Measurements from ENCODE around the gene PTF1A.

Gene PTF1A

DNA sequence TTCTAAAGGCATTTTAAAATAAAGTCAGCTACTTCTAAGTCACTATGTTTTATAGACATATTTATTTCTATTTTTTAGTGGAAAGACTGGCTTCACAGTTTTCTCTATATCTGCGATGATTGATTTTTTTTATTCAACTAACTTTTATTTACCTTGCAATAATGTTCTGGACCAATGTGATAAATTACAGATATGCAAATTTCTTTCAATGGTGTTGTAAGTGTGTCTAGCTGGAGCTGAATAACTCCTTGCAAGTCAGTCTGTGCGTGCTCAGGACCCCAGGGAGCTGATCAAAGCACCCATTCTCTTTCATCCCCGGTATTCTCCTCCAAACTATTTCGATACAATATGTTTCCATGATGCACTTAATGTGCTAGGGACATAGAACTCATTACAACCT lies 9.7 kb downstream of the PTF1A start:
- no peaks in the 10 kb centered on the region for H3K4me1 ChIP-seq (ENCODE audit: low read length)
- H3K4me3 ChIP-seq (ENCODE audit: low read length), result no peak overlapping the region

DNA sequence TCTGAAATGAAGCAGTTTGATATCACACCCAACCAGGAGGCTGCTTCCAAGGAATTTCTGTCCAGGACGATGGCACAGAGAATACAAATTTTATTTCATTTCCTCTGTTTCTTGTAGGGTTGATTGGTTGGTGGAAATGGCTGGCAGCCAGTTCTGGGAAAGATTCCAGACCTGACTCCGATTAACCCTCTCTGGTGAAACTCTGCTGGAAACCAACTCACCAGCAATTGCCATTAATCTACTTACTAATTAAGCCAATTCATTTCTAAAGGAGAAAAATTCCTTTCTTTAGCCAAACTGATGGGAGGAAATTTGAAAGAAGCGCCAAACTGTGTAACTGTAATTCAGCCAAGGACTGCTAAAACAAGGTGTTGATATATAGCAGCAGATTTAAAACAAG lies 10.7 kb downstream of the PTF1A start:
- Histone ChIP-seq H3K9me3 (replicated peaks; ENCODE audit: insufficient read depth, low read length) (no peaks in the 10 kb centered on the region), H3K27ac (ENCODE audit: low read length) (no peak overlapping the region), H3K27me3 (replicated peaks; ENCODE audit: insufficient read depth, low read length) (no peaks in the 10 kb centered on the region), H3K4me1 (ENCODE audit: low read length) (no peaks in the 10 kb centered on the region), H3K4me2 (ENCODE audit: low read depth, low read length) (no peak overlapping the region), H3K9ac (ENCODE audit: low read length) (no peak overlapping the region), H3K79me2 (ENCODE audit: low read length) (no peaks in the 10 kb centered on the region), H3K36me3 (replicated peaks; ENCODE audit: insufficient read depth, low read length) (no peaks in the 10 kb centered on the region), H3K9me2 (replicated peaks; ENCODE audit: insufficient read depth, low read length) (no peaks in the 10 kb centered on the region), H4K20me1 (ENCODE audit: insufficient read depth, low read length) (no peaks in the 10 kb centered on the region), H3K4me3 (ENCODE audit: low read length) (no peak overlapping the region), H2AFZ (ENCODE audit: low read length) (no peak overlapping the region), H3F3A (ENCODE audit: insufficient read depth, low read length) (no peaks in the 10 kb centered on the region)
- TF ChIP-seq EZH2phosphoT487 (IDR thresholded peaks at IDR 0.05; ENCODE audit: low read length) (no peak), EZH2 (optimal IDR thresholded peaks at IDR 0.05; ENCODE audit: low read depth, low read length) (no peak)
- TF ChIP-seq, protein P1, sequence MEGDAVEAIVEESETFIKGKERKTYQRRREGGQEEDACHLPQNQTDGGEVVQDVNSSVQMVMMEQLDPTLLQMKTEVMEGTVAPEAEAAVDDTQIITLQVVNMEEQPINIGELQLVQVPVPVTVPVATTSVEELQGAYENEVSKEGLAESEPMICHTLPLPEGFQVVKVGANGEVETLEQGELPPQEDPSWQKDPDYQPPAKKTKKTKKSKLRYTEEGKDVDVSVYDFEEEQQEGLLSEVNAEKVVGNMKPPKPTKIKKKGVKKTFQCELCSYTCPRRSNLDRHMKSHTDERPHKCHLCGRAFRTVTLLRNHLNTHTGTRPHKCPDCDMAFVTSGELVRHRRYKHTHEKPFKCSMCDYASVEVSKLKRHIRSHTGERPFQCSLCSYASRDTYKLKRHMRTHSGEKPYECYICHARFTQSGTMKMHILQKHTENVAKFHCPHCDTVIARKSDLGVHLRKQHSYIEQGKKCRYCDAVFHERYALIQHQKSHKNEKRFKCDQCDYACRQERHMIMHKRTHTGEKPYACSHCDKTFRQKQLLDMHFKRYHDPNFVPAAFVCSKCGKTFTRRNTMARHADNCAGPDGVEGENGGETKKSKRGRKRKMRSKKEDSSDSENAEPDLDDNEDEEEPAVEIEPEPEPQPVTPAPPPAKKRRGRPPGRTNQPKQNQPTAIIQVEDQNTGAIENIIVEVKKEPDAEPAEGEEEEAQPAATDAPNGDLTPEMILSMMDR (IDR thresholded peaks at IDR 0.05; ENCODE audit: low read length), result no peak
- DNase-seq, result no peak

More for the DNA sequence above, 9.7 kb downstream of the PTF1A start:
- no peaks in the 10 kb centered on the region for H4K20me1 ChIP-seq (ENCODE audit: insufficient read depth, low read length)
- no peak for TF ChIP-seq EZH2phosphoT487 (IDR thresholded peaks at IDR 0.05; ENCODE audit: low read length)
- TF ChIP-seq EZH2 (optimal IDR thresholded peaks at IDR 0.05; ENCODE audit: low read depth, low read length), result no peak
- TF ChIP-seq, protein P1 (IDR thresholded peaks at IDR 0.05; ENCODE audit: low read length), result no peak
- no peak overlapping the region for H3K9ac ChIP-seq (ENCODE audit: low read length)
- no peak for DNase-seq
- no peaks in the 10 kb centered on the region for H3K27me3 ChIP-seq (replicated peaks; ENCODE audit: insufficient read depth, low read length)
- H3K9me2 ChIP-seq (replicated peaks; ENCODE audit: insufficient read depth, low read length), result no peaks in the 10 kb centered on the region
- H3K79me2 ChIP-seq (ENCODE audit: low read length), result no peaks in the 10 kb centered on the region
- no peak overlapping the region for H2AFZ ChIP-seq (ENCODE audit: low read length)
- no peaks in the 10 kb centered on the region for H3K9me3 ChIP-seq (replicated peaks; ENCODE audit: insufficient read depth, low read length)
- H3F3A ChIP-seq (ENCODE audit: insufficient read depth, low read length), result no peaks in the 10 kb centered on the region
- H3K4me2 ChIP-seq (ENCODE audit: low read depth, low read length), result no peak overlapping the region
- no peak overlapping the region for H3K27ac ChIP-seq (ENCODE audit: low read length)
- no peaks in the 10 kb centered on the region for H3K36me3 ChIP-seq (replicated peaks; ENCODE audit: insufficient read depth, low read length)

DNA sequence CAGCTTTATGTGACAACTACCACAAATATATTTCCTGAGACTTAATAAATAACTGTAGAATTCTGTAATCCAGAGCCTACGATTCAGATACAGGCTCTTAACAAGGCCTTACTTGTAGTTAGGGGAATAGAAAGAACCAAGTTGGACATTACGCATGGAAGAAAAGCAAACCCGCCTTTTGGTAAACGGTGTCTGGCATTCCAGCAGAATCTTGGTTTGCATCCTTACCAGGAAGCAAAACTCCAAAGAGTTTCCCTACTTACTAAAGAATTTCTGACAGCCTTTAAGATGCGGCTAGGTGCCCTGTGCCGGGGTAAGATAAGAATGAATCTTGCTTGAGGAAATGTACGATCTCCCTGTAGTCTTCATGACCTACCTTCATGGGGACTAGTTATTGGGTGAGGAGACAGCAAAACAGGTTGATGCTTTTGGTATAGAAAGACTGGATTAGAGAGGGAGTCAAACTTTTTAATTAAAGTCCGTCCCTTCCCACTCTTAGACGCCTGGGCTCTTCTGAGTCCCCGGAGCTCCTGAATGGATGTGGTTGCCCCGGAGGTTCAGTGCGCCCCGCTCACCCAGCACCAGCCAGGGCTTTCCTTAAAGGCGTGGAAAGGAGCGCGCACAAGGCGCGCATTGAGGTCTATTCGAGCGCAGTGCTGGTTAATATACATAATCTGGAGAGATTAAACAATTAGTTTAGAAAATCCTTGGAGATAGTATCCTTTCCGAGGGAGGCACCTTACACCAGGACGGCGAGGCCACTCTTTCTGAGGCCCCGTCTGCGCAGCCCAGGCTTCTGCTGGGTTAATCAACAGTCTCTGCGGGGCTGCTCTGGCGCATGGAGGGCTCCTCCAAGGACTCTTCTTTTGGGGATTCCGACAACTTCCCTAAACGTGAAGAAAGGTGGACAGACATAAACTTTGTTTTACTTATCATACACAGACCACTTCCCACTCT lies 11.5 kb downstream of the PTF1A start:
- DNase-seq, result no peak
- H3K4me3 ChIP-seq (ENCODE audit: low read length), result no peak overlapping the region
- H3K36me3 ChIP-seq (replicated peaks; ENCODE audit: insufficient read depth, low read length), result no peaks in the 10 kb centered on the region
- H3K79me2 ChIP-seq (ENCODE audit: low read length), result no peaks in the 10 kb centered on the region
- no peaks in the 10 kb centered on the region for H3F3A ChIP-seq (ENCODE audit: insufficient read depth, low read length)
- no peak overlapping the region for H3K27ac ChIP-seq (ENCODE audit: low read length)
- H2AFZ ChIP-seq (ENCODE audit: low read length), result no peak overlapping the region
- H3K4me1 ChIP-seq (ENCODE audit: low read length), result no peaks in the 10 kb centered on the region
- H3K9me2 ChIP-seq (replicated peaks; ENCODE audit: insufficient read depth, low read length), result no peaks in the 10 kb centered on the region
- no peaks in the 10 kb centered on the region for H3K27me3 ChIP-seq (replicated peaks; ENCODE audit: insufficient read depth, low read length)
- no peaks in the 10 kb centered on the region for H3K9me3 ChIP-seq (replicated peaks; ENCODE audit: insufficient read depth, low read length)
- H3K4me2 ChIP-seq (ENCODE audit: low read depth, low read length), result no peak overlapping the region
- no peak for TF ChIP-seq EZH2phosphoT487 (IDR thresholded peaks at IDR 0.05; ENCODE audit: low read length)
- no peak for TF ChIP-seq EZH2 (optimal IDR thresholded peaks at IDR 0.05; ENCODE audit: low read depth, low read length)
- TF ChIP-seq, protein P1 (IDR thresholded peaks at IDR 0.05; ENCODE audit: low read length), result no peak
- no peak overlapping the region for H3K9ac ChIP-seq (ENCODE audit: low read length)
- H4K20me1 ChIP-seq (ENCODE audit: insufficient read depth, low read length), result no peaks in the 10 kb centered on the region

Measured in MM.1S (cell line).